K562 (cell line): ENCODE measurements around the gene MYRFL. TPM values are rescaled to one million over a fixed set of nuclear protein-coding genes. Genes with fewer than 3 reads are reported as not detected.

ENCODE experiments used
- ATAC-seq: fragments of 200-7000 bp; cut with Tn5 transposase; 3 replicates; pipeline ENCODE4 v1.9.1; 2020; ENCODE audit warnings: moderate library complexity
- BruUV-seq: library from RNA; stranded (reverse); fragments of 400-500 nt; replicated peaks from 2 replicates; lab custom pipeline; 2021; lab: Mats Ljungman, UMichigan
- CTCF ChIA-PET: fragments of 300-600 bp; formaldehyde crosslinking; extraction: SDS; loops from one replicate; lab custom pipeline; 2021; ENCODE audit warnings: low intra/inter-chr PET ratio; lab: Yijun Ruan, JAX
- POLR2A ChIA-PET: fragments of 300-600, 350-650 bp; sonication (Branson Sonifier 250); formaldehyde crosslinking; extraction: SDS; loops from one replicate; lab custom pipeline; 2021; ENCODE audit warnings: antibody characterized with exemption, inconsistent platforms; lab: Yijun Ruan, JAX
- DNase-seq, 4 experiments: peaks; one replicate each; pipeline versions ENCODE4 v3.0.0 to v3.0.0-alpha.2; 2011 to 2018; ENCODE audit warnings: low spot score in 3 of 4, mixed read lengths in 3 of 4; ENCODE audit errors: extremely low read depth in 1 of 4
- FAIRE-seq: peaks from 2 replicates; lab custom pipeline; 2011; peaks lifted over from hg19 to GRCh38; lab: Jason Lieb, UNC
- H2AFZ ChIP-seq: 2 replicates; pipeline ENCODE4 v1.6.0; 2011; ENCODE audit warnings: low read depth, low read length, control low read depth, inconsistent platforms
- H3K27ac ChIP-seq: fragments of 200-600 bp; 3 replicates; pipeline ENCODE4 v1.8.0; 2011; ENCODE audit warnings: low read depth, mild to moderate bottlenecking, control low read depth, inconsistent platforms, low read length, moderate library complexity, mixed read lengths; ENCODE audit errors: extremely low read depth
- H3K27me3 ChIP-seq, 2 experiments: fragments of 300-600 bp in 1 of 2; 2 replicates in 1 of 2; 3 replicates in 1 of 2; pipeline versions ENCODE4 v1.6.0 to v1.8.0; 2011; ENCODE audit warnings: inconsistent platforms in 2 of 2, low read length in 2 of 2, mild to moderate bottlenecking in 1 of 2, mixed read lengths in 1 of 2, moderate library complexity in 1 of 2; ENCODE audit not compliant: control insufficient read depth in 2 of 2, insufficient read depth in 2 of 2
- H3K36me3 ChIP-seq: fragments of 300-600 bp; 3 replicates; pipeline ENCODE4 v1.8.0; 2011; ENCODE audit warnings: mild to moderate bottlenecking, low read length, inconsistent platforms; ENCODE audit not compliant: control insufficient read depth, insufficient read depth
- H3K4me1 ChIP-seq, 2 experiments: fragments of 200-600 bp in 1 of 2; replicated peaks in 1 of 2; 2 replicates in 1 of 2; 3 replicates in 1 of 2; pipeline versions ENCODE4 v1.5.1 to v1.8.0; 2011; ENCODE audit warnings: inconsistent platforms in 2 of 2, low read length in 2 of 2, mild to moderate bottlenecking in 1 of 2, mixed read lengths in 1 of 2, moderate library complexity in 1 of 2; ENCODE audit not compliant: control insufficient read depth in 2 of 2, insufficient read depth in 2 of 2
- H3K4me2 ChIP-seq: 2 replicates; pipeline ENCODE4 v1.6.1; 2011; ENCODE audit warnings: low read length, control low read depth, inconsistent platforms, mixed read lengths; ENCODE audit not compliant: insufficient read depth
- H3K4me3 ChIP-seq: fragments of 200-600 bp; sonication (generic), shearing (Covaris generic); 2 replicates; pipeline ENCODE4 v1.5.1; 2016; ENCODE audit warnings: control low read depth, inconsistent platforms
- H3K79me2 ChIP-seq: fragments of 200-600 bp; 3 replicates; pipeline ENCODE4 v1.8.0; 2011; ENCODE audit warnings: low read length, inconsistent platforms; ENCODE audit not compliant: control insufficient read depth, insufficient read depth
- H3K9ac ChIP-seq, 2 experiments: 2 replicates each; pipeline versions ENCODE4 v1.6.0 to v1.6.1; 2011; ENCODE audit warnings: low read depth in 2 of 2, low read length in 2 of 2, control low read depth in 1 of 2, inconsistent platforms in 1 of 2, mild to moderate bottlenecking in 1 of 2, mixed read lengths in 1 of 2; ENCODE audit not compliant: insufficient read depth in 1 of 2
- H3K9me1 ChIP-seq: one replicate; pipeline ENCODE4 v1.6.0; 2011; ENCODE audit warnings: inconsistent platforms, mild to moderate bottlenecking, low read length, moderate library complexity; ENCODE audit not compliant: control insufficient read depth, insufficient read depth
- H3K9me3 ChIP-seq: replicated peaks from 2 replicates; pipeline ENCODE4 v1.5.1; 2011; ENCODE audit warnings: low read depth, low read length, inconsistent platforms; ENCODE audit not compliant: control insufficient read depth, insufficient read depth
- H4K20me1 ChIP-seq: replicated peaks from 2 replicates; pipeline ENCODE4 v1.6.1; 2011; ENCODE audit warnings: low read length, inconsistent platforms, mixed read lengths; ENCODE audit not compliant: control insufficient read depth, insufficient read depth
- BDP1 ChIP-seq: IDR thresholded peaks from 3 replicates; pipeline ENCODE4 v1.6.1; 2011; ENCODE audit not compliant: insufficient read length, insufficient read depth
- CLOCK ChIP-seq: fragments of 250-450 bp; sonication (Bioruptor Pico); IDR thresholded peaks from 2 replicates; pipeline ENCODE4 v1.4.0; 2020; ENCODE audit warnings: mild to moderate bottlenecking, moderate library complexity, borderline replicate concordance
- CSDE1 ChIP-seq, 2 experiments: fragments of 450-650 bp; IDR thresholded peaks; 2 replicates each; pipeline ENCODE4 v1.6.1; 2016; ENCODE audit warnings: mild to moderate bottlenecking in 1 of 2
- ESRRB ChIP-seq: fragments of 250-450 bp; sonication (Bioruptor Pico); IDR thresholded peaks from 2 replicates; pipeline ENCODE4 v1.5.0; 2020; ENCODE audit warnings: mild to moderate bottlenecking, moderate library complexity, borderline replicate concordance
- GABPA ChIP-seq: fragments of 200-800 bp; sonication (Bioruptor generic); conservative IDR thresholded peaks from 2 replicates; pipeline ENCODE4 v1.6.1; 2016; ENCODE audit warnings: low read depth, missing genetic modification characterization, missing compliant biosample characterization
- KLF13 ChIP-seq: fragments of 450-650 bp; IDR thresholded peaks from 2 replicates; pipeline ENCODE4 v1.6.1; 2016; ENCODE audit warnings: missing genetic modification characterization, low read depth, mild to moderate bottlenecking, missing compliant biosample characterization, moderate library complexity, borderline replicate concordance
- NFYB ChIP-seq: IDR thresholded peaks from 2 replicates; pipeline ENCODE4 v1.6.1; 2011; ENCODE audit warnings: mild to moderate bottlenecking, moderate library complexity; ENCODE audit not compliant: insufficient read length; ENCODE audit errors: extremely low read depth
- SMAD2 ChIP-seq: fragments of 150-350 bp; IDR thresholded peaks from 2 replicates; pipeline ENCODE4 v1.6.1; 2014; ENCODE audit warnings: low read depth, mild to moderate bottlenecking, low read length
- SMARCA5 ChIP-seq: fragments of 450-650 bp; IDR thresholded peaks from 2 replicates; pipeline ENCODE4 v1.6.1; 2016
- TAL1 ChIP-seq: fragments of 450-650 bp; IDR thresholded peaks from 2 replicates; pipeline ENCODE4 v1.6.1; 2016; ENCODE audit warnings: mild to moderate bottlenecking
- ZNF184 ChIP-seq: sonication (generic); formaldehyde crosslinking; IDR thresholded peaks from 2 replicates; pipeline ENCODE4 v1.5.0; 2020; ENCODE audit warnings: missing genetic modification reagents
- ZNF347 ChIP-seq: fragments of 450-650 bp; formaldehyde crosslinking; IDR thresholded peaks from 2 replicates; pipeline ENCODE4 v1.4.0; 2020; ENCODE audit warnings: low read depth, mild to moderate bottlenecking, moderate library complexity
- ZNF384 ChIP-seq: IDR thresholded peaks from 2 replicates; pipeline ENCODE4 v1.6.1; 2012; ENCODE audit warnings: low read depth, low read length, improper control_type of control experiment
- WGBS: fragments of 100-300 bp; shearing (Covaris generic); methylation state at CpG from one replicate; pipeline ENCODE4 v1.1.6; 2016; ENCODE audit warnings: low coverage, mixed read lengths; ENCODE audit not compliant: insufficient coverage; ENCODE audit errors: missing lambda C conversion rate; 5-methylcytosine and 5-hydroxymethylcytosine counted together
- in situ Hi-C: fragments of 300-500 bp; cut with MboI; formaldehyde crosslinking; loops from 4 replicates; pipeline ENCODE4 v1.15.0; 2018; ENCODE audit warnings: inconsistent platforms, mixed read lengths
- intact Hi-C: fragments of 100-400 bp; cut with micrococcal nuclease; formaldehyde crosslinking; loops from 2 replicates; pipeline ENCODE4 v1.14.2; 2022
- polyA plus RNA-seq, 8 experiments: library from polyadenylated mRNA; depleted of rRNA in 4 of 8; stranded (reverse) in 5 of 8; unstranded in 3 of 8; fragments of >200 nt; fragmentation: Nextera tagmentation in 2 of 8; fragmentation: Illumina TruSeq in 1 of 8; extraction: Ambion mirVana in 2 of 8; extraction: Trizol in 1 of 8; gene quantifications; 2 replicates each; pipeline versions ENCODE4 v1.2.1 to v1.2.3, GENCODE V29; 2011 to 2014; ENCODE audit warnings: inconsistent platforms in 1 of 8, missing spikeins in 1 of 8
- total RNA-seq, 7 experiments: library from RNA; depleted of rRNA in 6 of 7; stranded (reverse); fragments of >200 nt in 6 of 7; fragmentation: Illumina TruSeq in 2 of 7; extraction: Trizol in 2 of 7; gene quantifications; 2 replicates each; pipeline versions ENCODE4 v1.2.1 to v1.2.3, GENCODE V29; 2011 to 2021; ENCODE audit warnings: low replicate concordance in 1 of 7
- TF ChIP-seq, protein P1 (sequence below), 3 experiments: fragments of 200-800 bp in 1 of 3; fragments of 250-450 bp in 1 of 3; fragments of 450-650 bp in 1 of 3; sonication (Bioruptor Pico) in 1 of 3; sonication (Bioruptor generic) in 1 of 3; formaldehyde crosslinking in 1 of 3; IDR thresholded peaks; 2 replicates each; pipeline versions ENCODE4 v1.6.1 to v1.8.0; 2016 to 2022; ENCODE audit warnings: mild to moderate bottlenecking in 2 of 3, missing genetic modification characterization in 2 of 3, missing compliant biosample characterization in 1 of 3, moderate library complexity in 1 of 3
- TF ChIP-seq, protein P2 (sequence below): sonication (generic); formaldehyde crosslinking; IDR thresholded peaks from 2 replicates; pipeline ENCODE4 v1.5.0; 2020; ENCODE audit warnings: missing genetic modification reagents

Gene MYRFL
- total and polyA plus RNA-seq, 9 of the 15 experiments (the other 6 are each of a cell fraction or from before 2014, with no cell fraction given) = not detected

- 0% methylated on average over 1 of the region's 1 CpG for WGBS
- ATAC-seq (no peak), FAIRE-seq (no peak), DNase-seq (no peak)
- Histone ChIP-seq H3K36me3 (no peaks in the 10 kb centered on the region), H3K9ac (no peak overlapping the region), H3K79me2 (no peaks in the 10 kb centered on the region), H3K9me1 (no peaks in the 10 kb centered on the region), H4K20me1 (no peaks in the 10 kb centered on the region; the same call in 1 of the 2 replicates), H3K4me1 (no peaks in the 10 kb centered on the region), H2AFZ (no peak overlapping the region), H3K9me3 (no peaks in the 10 kb centered on the region), H3K4me2 (no peak overlapping the region), H3K4me3 (no peak overlapping the region), H3K27me3 (peaks cover 0 to 13% of the 10 kb centered on the region in 2 experiments; a peak in 2 of 5 replicates), H3K27ac (no peak overlapping the region)
- TF ChIP-seq ESRRB (CRISPR knock-in tag) (no peak), ZNF184 (CRISPR knock-in tag) (no peak), SMAD2 (no peak), ZNF384 (no peak), NFYB (no peak), TAL1 (no peak), BDP1 (no peak), GABPA (tag) (no peak), KLF13 (tag) (no peak), SMARCA5 (no peak), CLOCK (CRISPR knock-in tag) (no peak), ZNF347 (CRISPR knock-in tag) (no peak), CSDE1 (IDR thresholded peaks at IDR 0.05) (no peak)
- TF ChIP-seq, protein P1, sequence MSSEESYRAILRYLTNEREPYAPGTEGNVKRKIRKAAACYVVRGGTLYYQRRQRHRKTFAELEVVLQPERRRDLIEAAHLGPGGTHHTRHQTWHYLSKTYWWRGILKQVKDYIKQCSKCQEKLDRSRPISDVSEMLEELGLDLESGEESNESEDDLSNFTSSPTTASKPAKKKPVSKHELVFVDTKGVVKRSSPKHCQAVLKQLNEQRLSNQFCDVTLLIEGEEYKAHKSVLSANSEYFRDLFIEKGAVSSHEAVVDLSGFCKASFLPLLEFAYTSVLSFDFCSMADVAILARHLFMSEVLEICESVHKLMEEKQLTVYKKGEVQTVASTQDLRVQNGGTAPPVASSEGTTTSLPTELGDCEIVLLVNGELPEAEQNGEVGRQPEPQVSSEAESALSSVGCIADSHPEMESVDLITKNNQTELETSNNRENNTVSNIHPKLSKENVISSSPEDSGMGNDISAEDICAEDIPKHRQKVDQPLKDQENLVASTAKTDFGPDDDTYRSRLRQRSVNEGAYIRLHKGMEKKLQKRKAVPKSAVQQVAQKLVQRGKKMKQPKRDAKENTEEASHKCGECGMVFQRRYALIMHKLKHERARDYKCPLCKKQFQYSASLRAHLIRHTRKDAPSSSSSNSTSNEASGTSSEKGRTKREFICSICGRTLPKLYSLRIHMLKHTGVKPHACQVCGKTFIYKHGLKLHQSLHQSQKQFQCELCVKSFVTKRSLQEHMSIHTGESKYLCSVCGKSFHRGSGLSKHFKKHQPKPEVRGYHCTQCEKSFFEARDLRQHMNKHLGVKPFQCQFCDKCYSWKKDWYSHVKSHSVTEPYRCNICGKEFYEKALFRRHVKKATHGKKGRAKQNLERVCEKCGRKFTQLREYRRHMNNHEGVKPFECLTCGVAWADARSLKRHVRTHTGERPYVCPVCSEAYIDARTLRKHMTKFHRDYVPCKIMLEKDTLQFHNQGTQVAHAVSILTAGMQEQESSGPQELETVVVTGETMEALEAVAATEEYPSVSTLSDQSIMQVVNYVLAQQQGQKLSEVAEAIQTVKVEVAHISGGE (CRISPR knock-in tag; IDR thresholded peaks at IDR 0.05) = no peak
- TF ChIP-seq, protein P2, sequence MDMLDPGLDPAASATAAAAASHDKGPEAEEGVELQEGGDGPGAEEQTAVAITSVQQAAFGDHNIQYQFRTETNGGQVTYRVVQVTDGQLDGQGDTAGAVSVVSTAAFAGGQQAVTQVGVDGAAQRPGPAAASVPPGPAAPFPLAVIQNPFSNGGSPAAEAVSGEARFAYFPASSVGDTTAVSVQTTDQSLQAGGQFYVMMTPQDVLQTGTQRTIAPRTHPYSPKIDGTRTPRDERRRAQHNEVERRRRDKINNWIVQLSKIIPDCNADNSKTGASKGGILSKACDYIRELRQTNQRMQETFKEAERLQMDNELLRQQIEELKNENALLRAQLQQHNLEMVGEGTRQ (CRISPR knock-in tag) = no peak
- intact Hi-C loops (no loop called here), in situ Hi-C loops (no loop called here)
- ChIA-PET POLR2A (interaction anchor here (0.6 kb wide), 1 partner anchor 33 kb away, joined by 3 read pairs; no protein-coding TSS in a partner anchor), CTCF (interaction anchor here (1.0 kb wide), 1 partner anchor 12 kb away, joined by 3 read pairs; no protein-coding TSS in a partner anchor)
- BruUV-seq = no TSS peak
Observed at GRCh38 chr12:69888901-69889300, 63.9 kb downstream of the MYRFL start.
